Spleen (tissue), 11 donors: ENCODE measurements around the gene TMEM30B. TPM values are rescaled to one million over a fixed set of nuclear protein-coding genes. Genes with fewer than 3 reads are reported as not detected.
"Not testable (repeated sequence)": the region's sequence is repeated elsewhere in the genome, so short reads cannot be mapped to it uniquely, and the experiment has no call there.

Source experiments
- DNase-seq: peaks from one replicate; pipeline ENCODE4 v3.0.0-alpha.2; 2020
- H3K27ac ChIP-seq, 8 donors: fragments of 200-600 bp; sonication (generic) in 7 of 8; 1 replicate in 4 of 8; 2 replicates in 4 of 8; pipeline versions ENCODE4 v1.5.0 to v1.8.0; 2016 to 2021; ENCODE audit warnings: inconsistent platforms in 4 of 8, mild to moderate bottlenecking in 4 of 8, moderate library complexity in 1 of 8
- H3K27me3 ChIP-seq, 7 donors: fragments of 200-600 bp; sonication (generic) in 6 of 7; replicated peaks in 1 of 7; 1 replicate in 4 of 7; 2 replicates in 3 of 7; pipeline versions ENCODE4 v1.5.0 to v1.8.0; 2016 to 2021; ENCODE audit warnings: inconsistent platforms in 3 of 7, mild to moderate bottlenecking in 1 of 7
- H3K36me3 ChIP-seq, 6 donors: fragments of 200-600 bp; sonication (generic) in 5 of 6; 1 replicate in 4 of 6; 2 replicates in 2 of 6; pipeline versions ENCODE4 v1.5.0 to v1.8.0; 2016 to 2021; ENCODE audit warnings: inconsistent platforms in 2 of 6
- H3K4me1 ChIP-seq, 6 donors: fragments of 200-600 bp; sonication (generic) in 5 of 6; 1 replicate in 3 of 6; 2 replicates in 3 of 6; pipeline versions ENCODE4 v1.5.0 to v1.8.0; 2016 to 2021; ENCODE audit warnings: inconsistent platforms in 3 of 6
- H3K4me3 ChIP-seq, 8 donors: fragments of 200-600 bp; sonication (generic) in 7 of 8; 1 replicate in 4 of 8; 2 replicates in 4 of 8; pipeline versions ENCODE4 v1.5.0 to v1.8.0; 2016 to 2021; ENCODE audit warnings: inconsistent platforms in 4 of 8, mild to moderate bottlenecking in 4 of 8, moderate library complexity in 2 of 8
- H3K9me3 ChIP-seq, 8 donors: fragments of 200-600 bp; sonication (generic) in 7 of 8; 1 replicate in 4 of 8; 2 replicates in 4 of 8; pipeline versions ENCODE4 v1.5.0 to v1.8.0; 2016 to 2021; ENCODE audit warnings: inconsistent platforms in 4 of 8
- CTCF ChIP-seq, 11 experiments: fragments of 200-600 bp in 7 of 11; fragments of 450-650 bp in 4 of 11; sonication (generic) in 4 of 11; IDR thresholded peaks in 8 of 11; conservative IDR thresholded peaks in 3 of 11; 1 replicate in 7 of 11; 2 replicates in 4 of 11; pipeline versions ENCODE4 v1.4.0 to v1.8.0; 2016 to 2021; ENCODE audit warnings: antibody characterized with exemption in 11 of 11, inconsistent platforms in 4 of 11, mild to moderate bottlenecking in 1 of 11
- POLR2A ChIP-seq, 3 donors: fragments of 450-650 bp; IDR thresholded peaks; one replicate each; pipeline ENCODE4 v1.5.1; 2017; ENCODE audit warnings: antibody characterized with exemption in 3 of 3, mild to moderate bottlenecking in 1 of 3
- POLR2AphosphoS5 ChIP-seq, 3 donors: sonication (generic); formaldehyde crosslinking; IDR thresholded peaks; one replicate each; pipeline ENCODE4 v1.5.1; 2017; ENCODE audit warnings: antibody characterized with exemption in 3 of 3
- WGBS, 5 donors: extraction: QIAGEN DNeasy Blood & Tissue Kit in 3 of 5; methylation state at CpG; one replicate each; pipeline versions ENCODE4 v1.1.5 to v1.1.7; 2013 to 2018; 5-methylcytosine and 5-hydroxymethylcytosine counted together
- intact Hi-C: fragments of 100-400 bp; cut with DNase I; formaldehyde crosslinking; loops from one replicate; pipeline ENCODE4 v1.15.0; 2023; ENCODE audit warnings: low total_unique reads
- polyA plus RNA-seq, 3 donors: library from polyadenylated mRNA; stranded (reverse); fragments of 200-250 nt; gene quantifications; one replicate each; pipeline ENCODE4 v1.2.1, GENCODE V29; 2013
- total RNA-seq, 7 donors: library from RNA; depleted of rRNA in 3 of 7; stranded (reverse); fragments of >200 nt in 3 of 7; fragmentation: NEBNext Ultra II Directional in 4 of 7; extraction: Animal tissue kit (Norgen Biotek cat#: 25700) in 4 of 7; gene quantifications; one replicate each; pipeline versions ENCODE4 v1.1.0 to v1.2.1, GENCODE V29; 2016 to 2021
- donor health status: healthy with polysubstance abuse.
- donor health status: DM: no; HTN: no; CAD: no; lungs with moderate emphysema.
- donor health status: DM: no; HTN: no; CAD: no.
- donor health status: Bipolar disorder and iron deficiency.
- donor health status: healthy.
- donor health status: DM: no; HTN: no; CAD: no.
- donor health status: DM: yes; HTN: yes; CAD: no.

Gene TMEM30B
- total and polyA plus RNA-seq, 10 donors, result 0.17 to 1.0 (median 0.59) TPM

GRCh38 chr14:61319086-61319485, 37.9 kb upstream of the TMEM30B start:
- intact Hi-C loops, result no loop called here
- H3K4me1 ChIP-seq, result peaks cover 0 to 38% (median 16%) of the 10 kb centered on the region in 6 donors
- no peak for DNase-seq
- H3K9me3 ChIP-seq, result peaks cover 0 to 1% (median 0%) of the 10 kb centered on the region in 8 donors
- H3K27me3 ChIP-seq, result peaks cover 0 to 29% (median 0%) of the 10 kb centered on the region in 7 donors
- no peak overlapping the region for H3K4me3 ChIP-seq
- TF ChIP-seq CTCF (IDR thresholded peaks at IDR 0.05 in 8 of 11, conservative IDR thresholded peaks at IDR 0.05 in 3 of 11), result no peak
- no peak for TF ChIP-seq POLR2A (IDR thresholded peaks at IDR 0.05)
- TF ChIP-seq POLR2AphosphoS5 (IDR thresholded peaks at IDR 0.05), result no peak
- WGBS, 5 donors, result 88 to 97% (median 92%) methylated on average over 3 of the region's 3 CpGs
- H3K27ac ChIP-seq, result no peak overlapping the region
- no peaks in the 10 kb centered on the region for H3K36me3 ChIP-seq

- H3K36me3 ChIP-seq, result no peaks in the 10 kb centered on the region
- H3K4me3 ChIP-seq, result no peak overlapping the region
- intact Hi-C loops, result no loop called here
- H3K9me3 ChIP-seq, result peaks cover 0 to 22% (median 18%) of the 10 kb centered on the region in 8 donors
- peaks cover 0 to 3% (median 0%) of the 10 kb centered on the region in 6 donors for H3K4me1 ChIP-seq
- H3K27me3 ChIP-seq, result peaks cover 0 to 2% (median 0%) of the 10 kb centered on the region in 7 donors
- 64 to 87% (median 74%) methylated on average over 4 of the region's 4 CpGs for WGBS, 5 donors
- no peak for TF ChIP-seq CTCF (IDR thresholded peaks at IDR 0.05 in 8 of 11, conservative IDR thresholded peaks at IDR 0.05 in 3 of 11)
- TF ChIP-seq POLR2A (IDR thresholded peaks at IDR 0.05), result no peak
- TF ChIP-seq POLR2AphosphoS5 (IDR thresholded peaks at IDR 0.05), result no peak
- H3K27ac ChIP-seq, result no peak overlapping the region
- DNase-seq, result no peak
Observed at GRCh38 chr14:61315313-61315712, 34.2 kb upstream of the TMEM30B start.

- Histone ChIP-seq H3K9me3 (peaks cover 0 to 55% (median 41%) of the 10 kb centered on the region in 8 donors), H3K27ac (peak overlapping the region in 7 of 8 donors; percentile 44 to 80 (median 73)), H3K4me1 (peaks cover 0 to 18% (median 2%) of the 10 kb centered on the region in 6 donors)
- WGBS, 5 donors, result 66 to 82% (median 70%) methylated on average over 4 of the region's 4 CpGs
- H3K27me3 ChIP-seq, H3K4me3 ChIP-seq, DNase-seq, intact Hi-C loops, H3K36me3 ChIP-seq: not testable (repeated sequence)
Observed at GRCh38 chr14:61308701-61309100, 27.6 kb upstream of the TMEM30B start.

GRCh38 chr14:61308198-61308597, 27.1 kb upstream of the TMEM30B start:
- H3K27ac ChIP-seq, result peak overlapping the region in 6 of 8 donors; percentile 66 to 80 (median 76)
- peaks cover 0 to 51% (median 39%) of the 10 kb centered on the region in 8 donors for H3K9me3 ChIP-seq
- DNase-seq, result no peak
- H3K4me1 ChIP-seq, result peaks cover 0 to 18% (median 2%) of the 10 kb centered on the region in 6 donors
- H3K4me3 ChIP-seq, result no peak overlapping the region
- no peaks in the 10 kb centered on the region for H3K36me3 ChIP-seq
- 15 to 26% (median 17%) methylated on average over 3 of the region's 3 CpGs for WGBS, 5 donors
- H3K27me3 ChIP-seq, result no peaks in the 10 kb centered on the region
- intact Hi-C loops, result no loop called here
- no peak for TF ChIP-seq CTCF (IDR thresholded peaks at IDR 0.05 in 8 of 11, conservative IDR thresholded peaks at IDR 0.05 in 3 of 11)
- no peak for TF ChIP-seq POLR2AphosphoS5 (IDR thresholded peaks at IDR 0.05)
- no peak for TF ChIP-seq POLR2A (IDR thresholded peaks at IDR 0.05)
